K562 (cell line): ENCODE results near the gene GRAMD2A. TPM values are rescaled to one million over a fixed set of nuclear protein-coding genes. Genes with fewer than 3 reads are reported as not detected.

Source experiments
- BMI1 ChIP-seq: fragments of 150-350 bp; IDR thresholded peaks from 2 replicates; pipeline ENCODE4 v1.6.1; 2014; ENCODE audit warnings: low read length
- CBX3 ChIP-seq, 2 experiments: IDR thresholded peaks; 1 replicate in 1 of 2; 2 replicates in 1 of 2; pipeline ENCODE4 v1.6.1; 2012; ENCODE audit warnings: inconsistent platforms in 2 of 2, low read length in 2 of 2, borderline replicate concordance in 1 of 2, control low read depth in 1 of 2
- CEBPB ChIP-seq: fragments of 450-650 bp; IDR thresholded peaks from 2 replicates; pipeline ENCODE4 v1.6.1; 2016; ENCODE audit warnings: missing genetic modification characterization, missing compliant biosample characterization
- CREB3 ChIP-seq: fragments of 450-650 bp; conservative IDR thresholded peaks from 2 replicates; pipeline ENCODE4 v1.6.1; 2016; ENCODE audit warnings: missing genetic modification characterization, low read depth, mild to moderate bottlenecking, missing compliant biosample characterization, moderate library complexity
- E2F4 ChIP-seq: sonication (generic); formaldehyde crosslinking; IDR thresholded peaks from 2 replicates; pipeline ENCODE4 v1.8.0; 2022; ENCODE audit warnings: mild to moderate bottlenecking, low read depth, missing genetic modification reagents
- E2F8 ChIP-seq: fragments of 450-650 bp; IDR thresholded peaks from 2 replicates; pipeline ENCODE4 v1.7.1; 2018; ENCODE audit warnings: mild to moderate bottlenecking, low read depth; ENCODE audit not compliant: partially characterized antibody
- KAT7 ChIP-seq: sonication (generic); formaldehyde crosslinking; IDR thresholded peaks from 2 replicates; pipeline ENCODE4 v1.8.0; 2022; ENCODE audit warnings: missing genetic modification reagents, mild to moderate bottlenecking, borderline replicate concordance
- MITF ChIP-seq: IDR thresholded peaks from 2 replicates; pipeline ENCODE4 v1.6.1; 2014; ENCODE audit warnings: antibody characterized with exemption
- NUFIP1 ChIP-seq: fragments of 450-650 bp; IDR thresholded peaks from 2 replicates; pipeline ENCODE4 v1.6.1; 2018; ENCODE audit not compliant: partially characterized antibody
- TEAD2 ChIP-seq: fragments of 450-650 bp; IDR thresholded peaks from 2 replicates; pipeline ENCODE4 v1.6.1; 2016; ENCODE audit warnings: missing genetic modification characterization, control low read depth, missing compliant biosample characterization
- ZC3H8 ChIP-seq: fragments of 450-650 bp; IDR thresholded peaks from 2 replicates; pipeline ENCODE4 v1.6.1; 2017
- ZNF280A ChIP-seq: fragments of 450-650 bp; IDR thresholded peaks from 2 replicates; pipeline ENCODE4 v1.6.1; 2018; ENCODE audit warnings: mild to moderate bottlenecking, low read depth; ENCODE audit not compliant: partially characterized antibody
- polyA plus RNA-seq, 8 experiments: library from polyadenylated mRNA; depleted of rRNA in 4 of 8; stranded (reverse) in 5 of 8; unstranded in 3 of 8; fragments of >200 nt; fragmentation: Nextera tagmentation in 2 of 8; fragmentation: Illumina TruSeq in 1 of 8; extraction: Ambion mirVana in 2 of 8; extraction: Trizol in 1 of 8; gene quantifications; 2 replicates each; pipeline versions ENCODE4 v1.2.1 to v1.2.3, GENCODE V29; 2011 to 2014; ENCODE audit warnings: inconsistent platforms in 1 of 8, missing spikeins in 1 of 8
- total RNA-seq, 7 experiments: library from RNA; depleted of rRNA in 6 of 7; stranded (reverse); fragments of >200 nt in 6 of 7; fragmentation: Illumina TruSeq in 2 of 7; extraction: Trizol in 2 of 7; gene quantifications; 2 replicates each; pipeline versions ENCODE4 v1.2.1 to v1.2.3, GENCODE V29; 2011 to 2021; ENCODE audit warnings: low replicate concordance in 1 of 7

Gene GRAMD2A
- total and polyA plus RNA-seq, 9 of the 15 experiments (the other 6 are each of a cell fraction or from before 2014, with no cell fraction given), result 0.08 to 0.22 TPM; not detected in 7

GRCh38 chr15:72118017-72118978 is 79.3 kb downstream of the GRAMD2A start, which contains the start of the genes MYO9A and SENP8 (continued):
- TF ChIP-seq ZNF280A (no peak), NUFIP1 (no peak), MITF (no peak), CBX3 (IDR thresholded peaks at IDR 0.05; ENCODE audit: borderline replicate concordance in 1 of 2, low read length in 2 of 2) (0 out of 3 replicates have a peak, but pooled peaks of 1 of the 2 experiments have one; percentile 6), KAT7 (CRISPR knock-in tag) (no peak), TEAD2 (tag) (no peak), CREB3 (tag) (no peak), ZC3H8 (no peak), E2F8 (peak; percentile 61), E2F4 (CRISPR knock-in tag) (no peak), BMI1 (no peak), CEBPB (peak; percentile 88)
